HG02840 (cell line): ENCODE measurements around the gene ICAM2.
"Not testable (repeated sequence)": the region's sequence is repeated elsewhere in the genome, so short reads cannot be mapped to it uniquely, and the experiment has no call there.

Experiments used
- ATAC-seq: cut with Tn5 transposase; IDR thresholded peaks from one replicate; pipeline ENCODE4 v1.9.1; 2021; ENCODE audit warnings: mild to moderate bottlenecking, moderate library complexity, moderate number of reproducible peaks; ENCODE audit not compliant: unreplicated experiment, low FRiP score

Gene ICAM2

DNA sequence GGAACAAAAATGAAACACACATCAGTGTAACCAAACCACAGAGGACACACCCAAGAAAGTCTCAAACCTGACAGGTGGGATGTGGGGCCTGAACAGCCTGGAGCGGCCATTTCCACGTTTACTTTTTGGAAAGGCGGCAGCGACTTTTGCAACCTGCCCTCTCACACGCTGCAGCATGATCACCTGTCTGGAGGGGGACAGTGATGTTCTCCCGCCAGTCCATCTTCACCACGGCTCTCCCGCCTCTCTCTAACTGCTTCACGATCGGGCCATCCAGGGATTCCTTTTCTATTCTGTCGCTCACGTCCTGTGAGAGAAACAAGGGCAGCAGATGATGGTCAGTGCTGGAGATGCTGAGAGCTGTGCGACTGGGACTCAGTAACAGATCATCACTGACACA, 24.7 kb upstream of the ICAM2 start:
- no peak for ATAC-seq

DNA sequence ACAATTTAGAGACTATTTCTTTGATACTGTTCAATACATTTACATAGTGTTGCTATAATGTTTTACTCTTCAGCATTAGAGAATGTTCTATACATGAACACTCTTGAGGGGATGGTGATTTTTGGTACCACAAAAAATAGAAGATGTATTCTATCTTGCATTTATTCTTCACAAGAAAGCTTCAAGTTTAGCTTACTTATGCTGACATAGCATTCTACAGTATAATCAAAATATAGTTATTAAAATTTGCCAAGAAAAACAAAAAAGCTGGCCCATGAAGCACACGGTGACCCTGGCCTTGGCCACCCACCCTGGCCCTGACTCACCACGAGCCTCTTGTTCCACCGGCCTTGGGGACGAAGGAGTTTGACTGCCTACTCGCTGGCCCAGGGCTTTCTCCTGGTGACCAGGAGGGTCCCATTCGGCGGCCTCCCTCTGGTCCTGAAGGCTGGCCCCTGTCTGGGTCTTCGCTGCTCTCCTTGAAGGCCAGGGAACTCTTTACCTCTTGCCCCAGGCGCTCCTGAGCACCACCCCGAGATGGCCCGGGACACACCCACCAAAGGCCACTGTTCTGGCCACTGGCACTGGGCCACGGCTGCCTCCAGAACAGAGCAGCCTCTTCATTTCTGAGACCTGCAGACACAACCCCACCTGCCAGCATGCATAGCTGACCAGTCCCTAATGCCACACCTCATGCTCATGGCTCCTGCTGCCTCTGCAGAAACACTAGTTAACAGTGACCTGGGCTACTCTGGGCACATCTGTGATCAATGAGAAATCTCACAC, 22.5 kb upstream of the ICAM2 start:
- no peak for ATAC-seq

DNA sequence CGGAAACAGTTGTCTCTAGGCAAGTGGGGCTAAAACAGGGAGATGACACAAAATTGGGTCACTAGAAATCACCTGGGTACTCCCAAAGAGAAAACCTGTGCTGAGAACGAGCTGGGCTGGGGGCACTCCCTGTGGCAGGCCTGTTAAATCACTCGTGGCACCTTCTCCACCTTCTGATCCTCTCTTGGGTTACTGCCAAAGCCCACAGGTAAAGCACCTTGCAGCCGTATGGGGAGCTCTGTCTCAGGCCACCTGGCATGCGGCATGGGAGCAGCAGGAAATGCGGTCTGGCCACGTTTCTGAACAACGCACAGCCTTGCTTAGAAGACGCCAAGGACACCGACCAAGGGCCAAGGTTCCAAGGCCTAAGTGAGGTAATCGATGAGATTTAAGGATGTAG, 21.5 kb upstream of the ICAM2 start:
- no peak for ATAC-seq

DNA sequence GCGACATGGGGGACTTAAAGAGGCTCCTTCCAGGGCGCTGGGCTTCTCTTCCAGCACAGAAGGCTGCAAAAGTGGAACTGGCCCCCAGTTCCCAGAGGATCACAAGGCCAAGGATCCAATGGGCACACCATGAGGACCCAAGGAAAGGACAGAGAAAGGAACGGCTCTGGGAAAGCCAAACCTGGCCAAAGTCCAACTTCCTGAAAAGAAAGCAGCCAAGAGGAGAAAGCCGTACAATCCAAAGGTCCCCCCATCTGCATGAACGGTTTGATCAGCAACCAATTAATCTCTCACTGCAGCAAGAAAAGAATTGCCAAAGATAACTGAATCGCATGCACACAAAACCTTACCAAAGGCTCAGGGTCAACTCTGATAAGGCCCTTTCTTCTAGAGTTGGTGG, 19.8 kb upstream of the ICAM2 start:
- ATAC-seq = no peak

DNA sequence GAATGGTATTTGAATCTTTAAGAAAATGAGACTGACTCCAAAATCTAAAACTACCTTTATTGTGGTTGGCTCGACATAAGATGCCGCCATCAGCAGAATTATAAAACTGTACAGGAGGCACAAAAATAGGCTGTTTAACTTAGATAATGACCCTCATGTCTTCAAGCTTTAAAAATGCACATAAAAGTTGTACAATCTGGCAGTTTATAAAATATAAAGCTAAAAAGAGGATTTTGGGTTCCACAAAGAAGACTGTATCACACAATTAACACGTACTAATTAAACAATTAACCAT, 18.6 kb upstream of the ICAM2 start:
- no peak for ATAC-seq

DNA sequence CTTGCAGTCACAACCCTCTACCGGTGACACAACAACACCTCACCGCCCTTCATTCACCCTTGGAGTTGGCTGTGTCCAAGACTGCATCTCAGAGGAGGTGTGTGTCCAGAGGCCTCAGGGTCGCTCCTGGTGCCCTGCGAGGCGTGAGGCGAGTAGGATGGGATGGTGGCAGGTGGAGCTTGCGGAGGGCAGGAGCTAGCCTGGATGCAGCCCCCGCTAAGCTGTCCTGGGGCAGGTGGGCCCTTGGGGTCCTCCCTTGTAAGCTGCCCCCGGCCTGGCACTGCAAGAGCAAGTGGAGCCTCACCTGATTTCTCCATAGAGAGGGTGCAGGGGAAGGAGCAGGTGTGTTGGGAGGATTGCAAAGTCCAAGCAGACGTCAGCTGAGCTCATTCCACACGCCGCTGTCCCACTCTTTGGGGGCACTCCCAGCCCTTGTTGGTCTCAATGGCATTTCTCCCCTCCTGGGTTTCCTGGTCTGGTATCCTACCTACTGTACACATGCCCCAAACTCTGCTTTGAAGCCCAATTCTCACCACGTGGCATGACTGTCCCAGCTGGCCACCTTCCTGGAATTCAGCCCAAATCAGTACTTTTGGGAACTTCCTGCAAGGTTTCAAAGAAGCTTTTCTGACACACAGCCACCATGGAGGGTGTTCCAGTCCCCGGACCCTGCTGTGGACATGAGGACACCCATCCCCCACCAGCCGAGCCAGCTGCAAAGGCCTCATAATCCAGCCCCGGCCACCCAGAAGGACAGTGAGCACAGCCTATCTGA, 18.1 kb upstream of the ICAM2 start:
- ATAC-seq = no peak

DNA sequence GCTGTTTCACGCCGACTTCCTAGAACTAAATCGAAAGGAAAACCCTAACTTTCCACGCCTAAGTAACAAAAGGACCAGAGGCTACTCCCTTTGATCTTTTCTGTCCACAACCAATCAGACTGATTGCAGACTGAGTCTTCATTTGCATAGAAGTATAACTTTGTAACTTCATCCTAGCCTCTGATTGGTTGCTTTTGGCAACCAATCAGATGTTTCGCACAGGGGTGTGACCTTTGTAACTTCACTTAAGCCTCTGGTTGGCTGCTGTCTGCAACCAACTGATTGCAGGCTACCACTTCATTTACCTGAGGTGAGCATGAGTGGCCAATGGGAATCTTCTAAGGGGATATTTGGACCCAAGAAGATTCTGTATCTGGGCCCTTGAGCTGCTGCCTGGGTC, 17.4 kb upstream of the ICAM2 start:
- no peak for ATAC-seq

DNA sequence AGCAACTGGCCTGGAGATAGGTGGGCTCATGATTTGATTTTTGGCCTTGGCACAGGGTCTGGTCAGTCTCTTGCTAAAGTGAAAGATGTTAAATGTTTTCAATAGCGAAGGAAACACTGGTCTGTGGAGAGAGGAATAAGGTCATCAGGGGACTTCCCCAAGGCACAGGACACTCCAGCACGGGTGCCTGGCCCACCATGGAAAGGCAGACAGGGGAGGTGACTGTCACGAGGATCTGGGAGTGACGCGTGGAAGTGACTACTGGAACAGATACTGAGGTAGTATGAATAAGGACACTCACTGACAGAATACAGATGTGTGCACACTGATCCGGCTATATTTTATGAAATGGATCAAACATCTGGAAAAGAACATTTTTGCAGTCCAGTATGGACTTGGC, 16.7 kb upstream of the ICAM2 start:
- no peak for ATAC-seq

DNA sequence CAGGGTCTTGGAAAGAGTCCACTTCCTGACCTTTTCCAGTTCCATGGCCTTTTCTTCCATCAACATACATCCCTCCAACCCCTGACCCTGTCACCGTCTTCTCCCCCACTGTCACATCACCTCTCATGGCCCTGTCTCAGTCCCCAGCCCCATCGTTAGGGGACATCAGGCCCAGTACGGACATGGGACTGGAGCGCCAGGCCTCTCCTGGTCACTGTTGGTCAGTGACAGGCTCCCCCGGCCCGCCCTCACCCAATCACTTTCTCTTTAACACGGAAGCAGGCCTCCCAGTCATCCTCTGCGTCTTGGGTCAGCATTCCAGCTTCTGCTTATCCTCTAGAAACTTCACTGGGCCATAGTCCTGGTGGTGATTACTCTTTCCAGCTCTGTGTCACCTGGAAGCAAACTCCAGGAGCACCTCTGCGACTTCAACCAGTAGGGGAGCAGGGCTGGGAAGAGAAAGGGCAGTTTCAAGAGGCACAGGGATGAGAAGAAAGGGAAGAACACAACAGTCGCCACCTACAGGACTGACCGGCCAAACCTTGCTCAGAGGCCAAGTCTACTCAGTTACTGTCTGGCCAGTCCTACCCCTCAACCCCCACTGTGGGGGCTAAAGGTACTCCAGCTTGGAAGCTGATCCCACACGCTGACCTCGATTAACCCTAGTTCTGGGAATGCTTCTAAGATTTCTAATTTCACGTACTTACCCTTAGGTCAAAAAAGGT, 15.9 kb upstream of the ICAM2 start:
- ATAC-seq = no peak

DNA sequence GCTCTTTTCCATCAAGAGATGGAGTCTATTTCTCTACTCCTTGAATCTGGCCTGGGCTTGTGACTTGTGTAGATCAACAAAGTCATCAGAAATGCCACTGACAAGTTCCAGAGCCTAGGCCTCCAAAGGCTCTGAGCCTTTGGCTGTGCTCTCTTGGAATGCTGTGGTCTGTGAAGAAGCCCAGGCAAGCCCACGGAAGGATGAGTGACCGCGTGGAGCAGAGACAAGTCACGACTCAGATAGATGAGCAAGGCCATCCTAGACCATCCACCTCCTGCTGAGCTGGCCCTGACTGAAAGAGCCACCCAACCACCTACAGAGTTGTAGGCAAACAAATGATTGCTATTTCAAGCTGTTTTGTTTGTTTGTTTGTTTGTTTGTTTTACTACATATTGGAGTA, 11.6 kb upstream of the ICAM2 start:
- no peak for ATAC-seq

DNA sequence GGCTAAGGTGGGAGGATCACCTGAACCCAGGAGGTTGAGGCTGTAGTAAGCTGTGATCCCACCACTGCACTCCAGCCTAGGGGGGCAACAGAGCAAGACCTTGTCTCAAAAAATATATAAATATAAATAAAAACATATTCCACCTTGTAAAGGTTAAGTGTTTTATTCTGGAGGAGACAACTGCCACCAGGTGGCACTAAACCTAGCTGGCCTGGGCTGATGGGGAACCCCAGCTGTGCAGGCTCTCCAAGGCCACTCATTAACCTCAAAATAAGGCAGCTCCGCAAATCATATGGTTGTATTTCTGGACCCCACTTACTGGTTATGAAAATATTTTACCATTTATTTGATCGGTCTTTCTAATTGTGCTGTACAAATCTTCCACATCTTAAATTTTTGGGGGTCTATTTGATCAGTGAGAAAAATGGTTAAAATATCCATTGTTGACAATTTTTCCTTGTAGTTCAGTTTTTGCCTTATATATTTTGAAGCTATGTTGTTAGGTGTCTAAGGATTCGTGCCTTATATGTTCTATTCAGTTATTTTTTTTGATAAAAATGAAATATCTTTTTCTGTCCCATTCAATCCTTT, 8.5 kb upstream of the ICAM2 start:
- ATAC-seq = no peak

DNA sequence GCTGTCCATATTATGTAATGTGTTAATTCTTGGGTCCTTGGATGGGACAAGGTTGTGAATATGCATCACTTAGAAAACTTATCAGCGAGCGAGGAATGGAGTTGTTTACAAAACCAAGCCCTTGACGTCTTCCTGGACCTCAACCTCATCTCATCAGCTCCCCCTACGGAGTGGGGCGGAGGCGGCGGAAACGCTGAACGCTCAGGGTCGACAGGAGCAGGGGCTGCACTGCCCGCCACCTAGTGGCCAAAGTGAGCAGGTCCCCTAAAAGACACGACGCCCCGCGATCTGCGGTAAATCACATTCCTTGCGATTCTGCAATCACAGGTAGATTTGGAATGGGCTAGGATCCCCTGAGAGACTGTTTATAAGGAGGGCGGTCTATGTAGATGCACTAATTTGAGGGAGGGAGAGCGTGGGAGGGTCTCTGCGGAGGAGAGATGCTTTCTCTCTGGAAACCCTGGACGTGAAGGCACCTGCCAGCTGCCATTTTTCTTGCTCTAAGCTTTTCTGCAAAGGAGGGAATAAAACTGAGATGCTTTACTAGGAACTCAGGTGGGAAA, 5.4 kb upstream of the ICAM2 start:
- no peak for ATAC-seq

DNA sequence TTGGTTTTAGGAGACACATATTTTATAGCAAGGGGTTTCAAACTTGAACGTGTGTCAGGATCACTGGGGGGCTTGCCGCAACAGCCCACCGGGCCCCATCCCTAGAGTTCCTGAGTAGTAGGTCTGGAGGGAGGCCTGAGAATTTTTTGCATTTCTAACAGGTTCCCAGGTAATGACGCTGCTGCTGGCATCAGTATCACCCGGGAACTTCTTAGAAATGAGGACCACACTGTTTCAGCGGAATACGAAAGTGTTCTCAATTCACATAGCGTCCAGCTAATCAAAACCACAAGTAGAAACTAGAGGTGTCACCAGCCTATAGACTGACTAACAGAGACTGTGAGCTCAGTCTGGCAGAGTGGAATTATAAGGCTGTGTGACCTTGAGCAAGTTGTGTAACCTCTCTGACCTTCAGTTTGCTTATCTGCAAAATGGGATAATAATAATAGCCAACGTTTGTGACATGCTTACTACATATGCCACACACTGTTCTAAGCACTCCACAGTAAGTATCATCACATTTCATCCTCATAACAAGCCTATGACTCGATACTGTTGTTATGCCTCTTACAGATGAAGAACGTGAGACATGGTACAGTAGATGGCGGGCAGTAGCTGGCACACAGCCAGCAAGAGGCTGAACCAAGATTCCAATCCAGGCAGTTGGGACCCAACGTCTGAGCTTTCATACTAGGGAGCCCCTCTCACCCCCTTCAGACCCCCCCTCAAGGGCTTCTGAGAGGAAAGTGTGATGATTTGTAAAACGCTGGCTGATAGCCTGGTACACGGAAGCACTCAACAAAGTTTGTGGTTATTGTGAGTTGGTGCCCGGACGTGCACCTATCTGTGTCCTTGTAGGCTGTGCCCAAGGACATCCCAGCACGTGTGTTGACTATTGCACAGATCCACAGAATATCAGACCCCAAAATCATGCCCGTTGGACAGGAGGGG, 4.6 kb upstream of the ICAM2 start:
- ATAC-seq = no peak

DNA sequence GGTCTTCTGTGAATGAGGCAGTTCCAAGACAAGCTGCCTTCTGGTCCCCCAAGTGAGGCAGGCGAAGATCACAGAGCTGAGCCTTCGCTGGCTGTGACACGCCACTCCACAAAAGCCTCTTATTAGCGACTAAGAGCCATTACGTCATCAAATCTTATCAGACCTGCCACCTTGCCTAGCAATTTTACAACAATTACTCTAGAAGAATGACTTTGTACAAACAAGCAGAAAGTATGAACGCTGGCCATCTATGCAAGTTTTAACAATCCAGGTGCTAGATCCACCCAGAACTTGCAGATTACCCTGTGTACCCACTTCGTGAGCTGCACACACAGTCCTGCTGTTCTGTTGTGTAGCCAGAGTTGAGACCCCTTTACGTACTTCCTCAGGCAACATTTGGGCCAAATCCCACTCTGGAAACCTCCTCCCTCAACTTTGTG, 3.8 kb upstream of the ICAM2 start:
- ATAC-seq = no peak

DNA sequence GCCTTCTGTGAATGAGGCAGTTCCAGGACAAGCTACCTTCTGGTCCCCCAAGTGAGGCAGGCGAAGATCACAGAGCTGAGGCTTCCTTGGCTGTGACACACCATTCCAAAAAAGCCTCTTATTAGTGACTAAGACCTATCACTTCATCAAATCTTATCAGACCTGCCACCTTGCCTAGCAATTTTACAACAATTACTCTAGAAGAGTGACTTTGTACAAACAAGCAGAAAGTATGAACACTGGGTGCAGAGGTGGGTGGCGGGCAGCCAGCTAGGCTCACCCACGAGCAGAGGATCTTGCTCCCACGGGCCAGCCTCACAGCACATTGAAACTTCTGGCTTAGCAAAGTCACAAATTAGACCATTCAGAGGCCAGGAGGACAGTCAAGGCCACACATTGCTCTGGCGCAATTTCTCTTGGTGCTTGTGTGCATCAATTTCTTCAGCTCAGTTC, 2.2 kb upstream of the ICAM2 start:
- no peak for ATAC-seq

DNA sequence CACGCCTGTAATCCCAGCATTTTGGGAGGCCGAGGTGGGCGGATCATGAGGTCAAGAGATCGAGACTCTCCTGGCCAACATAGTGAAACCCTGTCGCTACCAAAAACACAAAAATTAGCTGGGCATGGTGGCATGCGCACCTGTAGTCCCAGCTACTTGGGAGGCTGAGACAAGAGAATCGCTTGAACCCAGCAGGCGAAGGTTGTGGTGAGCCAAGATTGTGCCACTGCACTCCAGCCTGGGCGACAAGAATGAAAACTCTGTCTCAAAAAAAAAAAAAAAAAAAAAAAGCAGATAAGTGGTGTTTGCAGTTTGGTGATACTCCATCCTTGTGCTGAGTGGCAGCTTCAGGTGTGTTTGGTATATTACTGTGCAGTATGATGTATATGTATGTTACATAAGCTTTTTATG, 877 bp downstream of the ICAM2 start:
- ATAC-seq = not testable (repeated sequence)

DNA sequence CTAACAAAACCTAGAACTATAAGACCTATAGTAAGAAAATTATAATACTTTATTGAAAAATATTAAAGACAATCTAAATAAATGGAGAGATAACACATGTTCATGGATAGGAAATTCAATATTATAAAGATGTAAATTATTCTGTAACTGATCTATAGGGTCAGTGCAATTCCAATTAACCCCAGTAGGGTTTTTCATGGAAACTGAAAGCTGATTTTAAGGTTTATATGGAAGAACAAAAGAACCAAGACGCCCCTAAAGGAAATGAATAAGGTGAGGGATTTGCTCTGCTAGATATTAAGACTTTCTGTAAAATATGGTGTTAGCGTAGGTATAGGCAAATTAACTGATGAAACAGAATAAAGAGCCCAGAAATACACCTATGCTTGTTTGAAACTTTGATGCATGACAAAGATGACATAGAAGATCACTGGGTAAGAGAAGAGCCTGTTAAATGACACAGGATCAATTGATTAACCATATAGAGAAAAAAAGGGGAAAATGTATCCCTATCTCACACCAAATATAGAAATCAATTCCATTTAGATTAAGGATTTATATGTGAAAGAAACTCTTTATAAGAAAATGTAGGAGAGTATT, 3.0 kb downstream of the ICAM2 start:
- no peak for ATAC-seq

DNA sequence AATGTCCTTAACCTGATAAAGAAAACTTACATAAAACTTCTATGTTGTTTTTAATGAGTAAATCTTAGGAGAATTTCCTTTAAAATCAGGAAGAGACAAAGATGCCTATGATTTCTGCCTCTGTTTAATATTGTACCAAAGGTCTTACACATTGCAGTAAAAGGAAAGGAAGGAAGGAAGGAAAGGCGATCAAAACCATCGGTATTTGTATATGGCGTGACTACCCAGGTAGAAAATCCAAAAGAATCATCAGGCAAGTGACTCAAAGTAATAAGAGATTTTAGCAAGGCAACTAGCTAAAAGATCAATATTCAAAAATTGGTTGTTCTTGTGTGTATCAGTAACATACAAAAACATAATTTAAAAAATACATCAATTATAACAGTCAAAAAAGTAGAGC, 3.5 kb downstream of the ICAM2 start:
- no peak for ATAC-seq

DNA sequence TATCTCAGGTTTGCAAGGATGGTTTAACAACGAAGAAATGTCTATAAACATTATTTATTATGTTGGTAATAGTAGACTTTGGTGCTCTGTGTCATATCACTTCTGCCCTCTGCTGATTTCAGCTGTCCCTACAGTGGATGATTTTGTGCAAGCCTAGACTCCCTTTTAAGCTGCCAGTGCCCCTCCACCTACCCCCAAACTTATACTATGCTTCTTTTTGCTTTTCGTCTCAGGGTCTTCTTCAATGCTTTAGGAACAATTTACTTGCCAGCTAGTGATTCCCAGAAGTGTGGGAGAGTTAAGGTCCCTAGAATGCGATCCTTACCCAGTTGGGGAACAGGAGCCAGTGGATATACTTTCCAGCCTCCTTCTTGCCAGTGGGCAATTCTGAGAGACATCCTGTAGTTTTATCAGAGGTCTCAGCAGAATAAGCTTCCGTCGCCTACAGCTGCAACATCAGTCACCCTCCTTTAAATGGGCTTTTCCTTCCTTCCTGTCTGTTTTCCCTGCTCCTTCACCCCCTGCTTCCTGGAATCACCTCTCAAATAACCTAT, 4.1 kb downstream of the ICAM2 start:
- no peak for ATAC-seq
